Hepatocyte (in vitro differentiated cells): ENCODE data around the gene SOX8. TPM values are rescaled to one million over a fixed set of nuclear protein-coding genes. Genes with fewer than 3 reads are reported as not detected.

Source experiments
- DNase-seq: peaks from one replicate; pipeline ENCODE4 v3.0.0-alpha.2; 2016; ENCODE audit warnings: low spot score
- H2AFZ ChIP-seq: fragments of 200-600 bp; sonication (generic); 2 replicates; pipeline ENCODE4 v1.6.0; 2016; ENCODE audit warnings: antibody characterized with exemption, mild to moderate bottlenecking
- H3K27ac ChIP-seq: fragments of 200-600 bp; sonication (generic); 2 replicates; pipeline ENCODE4 v1.5.1; 2016; ENCODE audit warnings: mild to moderate bottlenecking
- H3K27me3 ChIP-seq: fragments of 200-600 bp; sonication (generic); 2 replicates; pipeline ENCODE4 v1.6.1; 2016
- H3K36me3 ChIP-seq: fragments of 200-600 bp; sonication (generic); replicated peaks from 2 replicates; pipeline ENCODE4 v1.5.1; 2016; ENCODE audit warnings: low read depth; ENCODE audit not compliant: insufficient read depth
- H3K4me1 ChIP-seq: fragments of 200-600 bp; sonication (generic); 2 replicates; pipeline ENCODE4 v1.5.1; 2016; ENCODE audit warnings: mild to moderate bottlenecking, moderate library complexity; ENCODE audit not compliant: insufficient read depth
- H3K4me2 ChIP-seq: fragments of 200-600 bp; sonication (generic); 2 replicates; pipeline ENCODE4 v1.6.0; 2016
- H3K4me3 ChIP-seq: fragments of 200-600 bp; sonication (generic); 2 replicates; pipeline ENCODE4 v1.5.1; 2016; ENCODE audit warnings: mild to moderate bottlenecking
- H3K79me2 ChIP-seq: fragments of 200-600 bp; sonication (generic); 2 replicates; pipeline ENCODE4 v1.6.0; 2017; ENCODE audit warnings: mild to moderate bottlenecking
- H3K9me2 ChIP-seq: fragments of 200-600 bp; sonication (generic); replicated peaks from 2 replicates; pipeline ENCODE4 v1.6.0; 2017; ENCODE audit warnings: mild to moderate bottlenecking; ENCODE audit not compliant: insufficient read depth
- H3K9me3 ChIP-seq: fragments of 200-600 bp; sonication (generic); 2 replicates; pipeline ENCODE4 v1.5.1; 2016; ENCODE audit warnings: low read depth, mild to moderate bottlenecking
- H4K20me1 ChIP-seq: fragments of 200-600 bp; sonication (generic); 2 replicates; pipeline ENCODE4 v1.6.0; 2016; ENCODE audit warnings: mild to moderate bottlenecking; ENCODE audit not compliant: insufficient read depth, poor library complexity, severe bottlenecking
- CTCF ChIP-seq: fragments of 200-600 bp; sonication (generic); IDR thresholded peaks from 2 replicates; pipeline ENCODE4 v1.5.1; 2016; ENCODE audit warnings: antibody characterized with exemption, mild to moderate bottlenecking; ENCODE audit not compliant: poor library complexity
- EZH2 ChIP-seq: fragments of 200-600 bp; sonication (generic); IDR thresholded peaks from 2 replicates; pipeline ENCODE4 v1.6.1; 2016; ENCODE audit warnings: antibody characterized with exemption, mild to moderate bottlenecking, borderline replicate concordance
- EZH2phosphoT487 ChIP-seq: fragments of 200-600 bp; sonication (generic); IDR thresholded peaks from one replicate; pipeline ENCODE4 v1.6.1; 2018; ENCODE audit warnings: antibody characterized with exemption, mild to moderate bottlenecking, low read depth, moderate library complexity; ENCODE audit not compliant: unreplicated experiment, severe bottlenecking
- WGBS: methylation state at CpG from one replicate; pipeline ENCODE4 v1.1.6; 2016; ENCODE audit warnings: low lambda C conversion rate; ENCODE audit errors: missing lambda C conversion rate; 5-methylcytosine and 5-hydroxymethylcytosine counted together
- polyA plus RNA-seq: library from polyadenylated mRNA; unstranded; fragments of >200 nt; fragmentation: Nextera tagmentation; extraction: Ambion mirVana; gene quantifications from 2 replicates; pipeline ENCODE4 v1.2.1, GENCODE V29; 2016
- total RNA-seq: library from RNA; depleted of rRNA; stranded (reverse); fragments of >200 nt; gene quantifications from 2 replicates; pipeline ENCODE4 v1.2.3, GENCODE V29; 2014

The SOX8 gene
- total and polyA plus RNA-seq, 2 experiments from 2014 or later = 3.8 to 4.7 TPM

GRCh38 chr16:965487-965886, 16.1 kb upstream of the SOX8 start:
- Histone ChIP-seq H3K9me3 (no peaks in the 10 kb centered on the region), H3K79me2 (peaks cover 43% of the 10 kb centered on the region), H3K27ac (peak overlapping the region; percentile 82), H4K20me1 (no peaks in the 10 kb centered on the region), H2AFZ (no peak overlapping the region), H3K36me3 (no peaks in the 10 kb centered on the region), H3K4me2 (no peak overlapping the region), H3K4me1 (peaks cover 29% of the 10 kb centered on the region), H3K27me3 (no peaks in the 10 kb centered on the region), H3K9me2 (no peaks in the 10 kb centered on the region), H3K4me3 (no peak overlapping the region)
- WGBS = 98% methylated on average over 4 of the region's 4 CpGs
- no peak for DNase-seq
- TF ChIP-seq EZH2 (no peak), CTCF (no peak), EZH2phosphoT487 (no peak)

- H3K9me3 ChIP-seq = no peaks in the 10 kb centered on the region
- 97% methylated on average over 18 of the region's 18 CpGs for WGBS
- no peak for TF ChIP-seq CTCF
- TF ChIP-seq EZH2phosphoT487 = no peak
- no peak for TF ChIP-seq EZH2
Measured at GRCh38 chr16:966035-966434, 15.5 kb upstream of the SOX8 start.

GRCh38 chr16:966505-966904, 15.1 kb upstream of the SOX8 start:
- H3K9me2 ChIP-seq = no peaks in the 10 kb centered on the region
- H3K4me3 ChIP-seq = no peak overlapping the region
- H4K20me1 ChIP-seq = no peaks in the 10 kb centered on the region
- H2AFZ ChIP-seq = no peak overlapping the region
- TF ChIP-seq CTCF (no peak), EZH2phosphoT487 (no peak), EZH2 (no peak)
- H3K9me3 ChIP-seq = no peaks in the 10 kb centered on the region
- no peaks in the 10 kb centered on the region for H3K36me3 ChIP-seq
- H3K27me3 ChIP-seq = no peaks in the 10 kb centered on the region
- H3K79me2 ChIP-seq = peaks cover 43% of the 10 kb centered on the region
- no peak overlapping the region for H3K27ac ChIP-seq
- no peak overlapping the region for H3K4me2 ChIP-seq
- 96% methylated on average over 10 of the region's 10 CpGs for WGBS
- peaks cover 29% of the 10 kb centered on the region for H3K4me1 ChIP-seq
- DNase-seq = no peak

More at GRCh38 chr16:966035-966434, 15.5 kb upstream of the SOX8 start:
- Histone ChIP-seq H3K27me3 (no peaks in the 10 kb centered on the region), H3K27ac (no peak overlapping the region), H4K20me1 (no peaks in the 10 kb centered on the region), H3K36me3 (no peaks in the 10 kb centered on the region), H3K4me3 (no peak overlapping the region), H3K79me2 (peaks cover 43% of the 10 kb centered on the region), H3K4me1 (peaks cover 29% of the 10 kb centered on the region), H3K4me2 (no peak overlapping the region), H3K9me2 (no peaks in the 10 kb centered on the region), H2AFZ (no peak overlapping the region)
- DNase-seq = no peak

- TF ChIP-seq EZH2 = no peak
- no peak for TF ChIP-seq EZH2phosphoT487
- TF ChIP-seq CTCF = no peak
- Histone ChIP-seq H3K4me2 (no peak overlapping the region), H3K9me3 (no peaks in the 10 kb centered on the region), H3K4me3 (no peak overlapping the region), H3K36me3 (no peaks in the 10 kb centered on the region), H3K4me1 (peaks cover 29% of the 10 kb centered on the region), H4K20me1 (no peaks in the 10 kb centered on the region), H3K9me2 (no peaks in the 10 kb centered on the region), H3K27me3 (no peaks in the 10 kb centered on the region), H3K79me2 (peaks cover 43% of the 10 kb centered on the region), H3K27ac (no peak overlapping the region), H2AFZ (no peak overlapping the region)
- no peak for DNase-seq
- 88% methylated on average over 20 of the region's 20 CpGs for WGBS
Measured at GRCh38 chr16:967077-967541, 14.5 kb upstream of the SOX8 start.
